ENCODE measurements around the gene NEK11.

DNA sequence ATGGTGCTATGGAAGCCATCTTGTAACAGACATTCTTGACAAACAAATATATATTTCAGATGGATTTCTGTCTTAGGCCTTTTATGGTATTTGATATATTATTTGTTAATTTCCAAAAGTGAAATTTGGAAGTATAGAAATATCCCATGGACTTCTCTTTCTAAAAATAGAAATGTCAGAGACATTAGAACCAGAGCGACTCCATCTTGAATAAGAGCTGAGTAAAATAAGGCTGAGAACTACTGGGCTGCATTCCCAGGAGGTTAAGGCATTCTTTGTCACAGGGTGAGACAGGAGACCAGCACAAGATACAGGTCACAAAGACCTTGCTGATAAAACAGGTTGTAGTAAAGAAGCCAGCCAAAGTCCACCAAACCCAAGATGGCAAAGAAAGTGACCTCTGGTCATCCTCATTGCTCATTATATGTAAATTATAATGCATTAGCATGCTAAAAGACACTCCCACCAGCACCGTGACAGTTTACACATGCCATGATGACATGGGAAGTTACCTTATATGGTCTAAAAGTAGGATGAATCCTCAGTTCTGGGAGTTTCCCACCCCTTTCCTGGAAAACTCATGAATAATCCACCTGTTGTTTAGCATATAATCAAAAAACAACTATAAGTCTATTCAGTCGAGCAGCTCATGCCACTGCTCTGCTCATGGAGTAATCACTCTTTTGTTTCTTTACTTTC is 146.0 kb downstream of the NEK11 start:
- TF ChIP-seq ZNF274 (IDR thresholded peaks at IDR 0.05; ENCODE audit: low read depth, low read length) (no peak), SUZ12 (IDR thresholded peaks at IDR 0.05; ENCODE audit: extremely low read depth, insufficient read depth, insufficient read length) (no peak), YY1 (IDR thresholded peaks at IDR 0.05; ENCODE audit: insufficient read depth, insufficient read length) (no peak)

Data from NT2/D1 (cell line).